Measurements from ENCODE around the gene OR51I2. TPM values are rescaled to one million over a fixed set of nuclear protein-coding genes. Genes with fewer than 3 reads are reported as not detected.

OR51I2 gene
- total RNA-seq, 1 donor = not detected

- no peak for DNase-seq (ENCODE audit: low read depth)
- TF ChIP-seq CTCF (IDR thresholded peaks at IDR 0.05; ENCODE audit: insufficient read depth, low read depth, low read length) = no peak
- no peak overlapping the region for H3K4me3 ChIP-seq (ENCODE audit: low read depth, low read length)
These were observed 36.9 kb downstream of the OR51I2 start for GRCh38 chr11:5486003-5486402.

DNA sequence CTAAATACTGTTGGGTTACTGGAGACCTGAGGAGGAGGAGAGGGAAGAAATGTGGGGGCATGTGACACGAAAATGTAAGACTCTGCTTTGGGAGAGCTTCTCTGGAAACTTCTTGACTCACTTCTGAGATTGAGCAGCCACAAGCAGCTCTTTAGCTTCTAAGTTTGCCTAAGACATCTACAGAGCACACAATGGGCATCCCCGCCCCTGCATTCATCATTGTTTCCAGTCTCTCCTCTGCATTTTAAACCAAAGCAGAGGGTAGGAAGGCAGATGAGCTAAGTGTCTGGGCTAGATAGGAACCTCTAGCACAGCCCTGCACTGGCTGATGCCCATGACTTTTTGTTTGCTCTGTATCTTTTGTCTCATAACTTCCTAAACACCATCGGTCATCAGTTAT is 37.3 kb downstream of the OR51I2 start:
- no peak for TF ChIP-seq CTCF (IDR thresholded peaks at IDR 0.05; ENCODE audit: insufficient read depth, low read depth, low read length)
- H3K4me3 ChIP-seq (ENCODE audit: low read depth, low read length) = no peak overlapping the region
- no peak for DNase-seq (ENCODE audit: low read depth)

DNA sequence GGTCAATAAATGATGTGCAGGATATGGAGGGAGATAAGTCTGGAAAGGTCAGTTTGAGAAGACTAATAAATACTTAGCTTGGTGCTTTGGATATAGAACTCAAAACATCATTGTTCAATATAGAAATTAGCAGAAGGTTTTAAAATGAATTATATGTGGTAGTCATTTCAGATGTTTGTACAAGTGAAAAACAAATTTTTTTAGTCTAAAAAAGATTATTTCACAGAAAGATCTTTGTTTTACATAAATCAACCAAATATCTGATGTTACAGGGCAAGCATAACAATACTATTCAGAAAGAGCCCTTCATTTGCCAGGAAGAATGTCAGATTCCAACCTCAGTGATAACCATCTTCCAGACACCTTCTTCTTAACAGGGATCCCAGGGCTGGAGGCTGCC is 39.3 kb downstream of the OR51I2 start, which contains the start of gene OR52D1:
Gene OR52D1, plus strand, starts transcription at position 301 of the 400 bp plus-strand sequence. Its CDS starts 22 bp downstream, at position 323.
- TF ChIP-seq CTCF (IDR thresholded peaks at IDR 0.05; ENCODE audit: insufficient read depth, low read depth, low read length) = no peak
- no peak within 1 kb of the TSS for H3K4me3 ChIP-seq (ENCODE audit: low read depth, low read length)
- DNase-seq (ENCODE audit: low read depth) = no peak

DNA sequence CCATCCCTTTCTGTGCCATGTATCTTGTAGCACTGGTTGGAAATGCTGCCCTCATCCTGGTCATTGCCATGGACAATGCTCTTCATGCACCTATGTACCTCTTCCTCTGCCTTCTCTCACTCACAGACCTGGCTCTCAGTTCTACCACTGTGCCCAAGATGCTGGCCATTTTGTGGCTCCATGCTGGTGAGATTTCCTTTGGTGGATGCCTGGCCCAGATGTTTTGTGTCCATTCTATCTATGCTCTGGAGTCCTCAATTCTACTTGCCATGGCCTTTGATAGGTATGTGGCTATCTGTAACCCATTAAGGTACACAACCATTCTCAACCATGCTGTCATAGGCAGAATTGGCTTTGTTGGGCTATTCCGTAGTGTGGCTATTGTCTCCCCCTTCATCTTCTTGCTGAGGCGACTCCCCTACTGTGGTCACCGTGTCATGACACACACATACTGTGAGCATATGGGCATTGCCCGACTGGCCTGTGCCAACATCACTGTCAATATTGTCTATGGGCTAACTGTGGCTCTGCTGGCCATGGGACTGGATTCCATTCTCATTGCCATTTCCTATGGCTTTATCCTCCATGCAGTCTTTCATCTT is 39.8 kb downstream of the OR51I2 start:
- TF ChIP-seq CTCF (IDR thresholded peaks at IDR 0.05; ENCODE audit: insufficient read depth, low read depth, low read length) = no peak
- no peak overlapping the region for H3K4me3 ChIP-seq (ENCODE audit: low read depth, low read length)
- DNase-seq (ENCODE audit: low read depth) = no peak

DNA sequence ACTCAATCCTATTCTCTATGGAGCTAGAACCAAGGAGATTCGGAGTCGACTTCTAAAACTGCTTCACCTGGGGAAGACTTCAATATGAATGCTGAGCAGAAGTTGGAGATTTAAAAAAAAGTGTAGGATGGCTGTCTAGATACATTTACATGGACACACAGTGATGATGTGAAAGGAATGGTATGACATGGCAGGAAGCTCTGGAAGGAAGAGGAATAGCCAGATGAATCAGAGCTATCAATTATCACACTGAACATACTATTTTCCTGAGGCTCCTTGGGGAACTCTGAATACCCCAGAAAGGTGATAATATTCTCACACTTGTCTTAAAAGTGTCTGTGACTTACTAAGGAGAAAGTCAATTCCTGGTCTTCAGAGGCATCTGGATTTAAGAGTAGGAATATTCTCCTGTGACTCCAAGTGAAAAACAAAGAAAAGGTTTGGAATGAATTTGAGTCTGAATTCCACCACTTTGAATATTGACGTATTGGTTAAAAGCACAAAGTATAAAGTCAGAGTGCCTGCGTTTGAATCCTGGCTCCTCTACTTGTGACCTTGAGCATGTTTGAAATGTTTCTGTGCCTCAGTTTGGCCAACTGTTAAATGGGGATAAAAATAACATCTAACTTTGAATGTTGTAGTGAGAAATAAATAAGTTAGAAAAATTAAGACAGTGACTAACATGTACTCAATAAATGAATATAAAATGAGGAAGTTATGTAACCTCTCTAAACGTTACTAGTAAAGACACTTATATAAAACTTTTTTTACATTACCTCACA is 40.6 kb downstream of the OR51I2 start:
- TF ChIP-seq CTCF (IDR thresholded peaks at IDR 0.05; ENCODE audit: insufficient read depth, low read depth, low read length) = no peak
- DNase-seq (ENCODE audit: low read depth) = no peak
- H3K4me3 ChIP-seq (ENCODE audit: low read depth, low read length) = no peak overlapping the region

- H3K4me3 ChIP-seq (ENCODE audit: low read depth, low read length) = no peak overlapping the region
- no peak for TF ChIP-seq CTCF (IDR thresholded peaks at IDR 0.05; ENCODE audit: insufficient read depth, low read depth, low read length)
- no peak for DNase-seq (ENCODE audit: low read depth)
These were observed 50.5 kb downstream of the OR51I2 start for GRCh38 chr11:5499671-5500070.
